NCI-H1092 treated with DMSO at 0.1 percent for 48 hours (cell line): ENCODE results near the gene MRPL36.
"Not testable (repeated sequence)": the region's sequence is repeated elsewhere in the genome, so short reads cannot be mapped to it uniquely, and the experiment has no call there.

ENCODE experiments used
- DNase-seq: peaks from one replicate; lab custom pipeline; 2025; lab: John Stamatoyannopoulos, UW

The MRPL36 gene

DNA sequence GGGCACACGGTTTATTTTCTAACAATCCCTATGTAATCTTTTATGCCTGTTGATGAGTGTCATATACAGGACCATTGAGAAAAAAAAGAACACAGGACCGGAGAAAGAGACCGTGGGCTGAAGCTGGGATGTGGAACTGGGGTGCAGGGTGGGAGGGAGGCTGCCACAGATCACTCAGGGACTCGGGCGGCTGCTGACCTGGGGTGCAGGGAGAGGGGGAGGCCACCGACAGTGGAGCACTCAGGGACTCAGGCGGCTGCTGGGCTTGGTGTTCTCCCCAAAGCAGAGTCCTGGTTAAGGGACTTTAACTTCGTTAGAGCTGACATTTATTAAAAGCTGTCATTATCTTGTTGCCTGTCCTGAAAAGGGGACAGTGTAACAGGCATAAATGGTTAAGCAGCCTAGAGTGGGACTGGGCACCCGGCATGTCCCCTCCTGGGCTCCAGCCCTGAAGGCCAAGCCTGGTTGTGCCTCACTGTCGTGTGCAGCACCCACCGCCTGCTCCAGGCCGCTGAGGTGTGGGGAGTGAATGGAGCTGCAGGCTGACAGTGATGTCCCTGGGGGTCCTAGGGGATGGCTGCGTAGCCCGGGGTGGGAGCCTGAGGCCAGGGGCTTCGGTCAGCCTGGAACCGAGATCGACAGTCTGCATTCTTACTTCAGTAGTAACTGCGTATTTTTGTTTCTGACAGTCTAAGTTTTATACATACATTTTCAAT lies 15.6 kb upstream of the MRPL36 start:
- DNase-seq, result no peak

DNA sequence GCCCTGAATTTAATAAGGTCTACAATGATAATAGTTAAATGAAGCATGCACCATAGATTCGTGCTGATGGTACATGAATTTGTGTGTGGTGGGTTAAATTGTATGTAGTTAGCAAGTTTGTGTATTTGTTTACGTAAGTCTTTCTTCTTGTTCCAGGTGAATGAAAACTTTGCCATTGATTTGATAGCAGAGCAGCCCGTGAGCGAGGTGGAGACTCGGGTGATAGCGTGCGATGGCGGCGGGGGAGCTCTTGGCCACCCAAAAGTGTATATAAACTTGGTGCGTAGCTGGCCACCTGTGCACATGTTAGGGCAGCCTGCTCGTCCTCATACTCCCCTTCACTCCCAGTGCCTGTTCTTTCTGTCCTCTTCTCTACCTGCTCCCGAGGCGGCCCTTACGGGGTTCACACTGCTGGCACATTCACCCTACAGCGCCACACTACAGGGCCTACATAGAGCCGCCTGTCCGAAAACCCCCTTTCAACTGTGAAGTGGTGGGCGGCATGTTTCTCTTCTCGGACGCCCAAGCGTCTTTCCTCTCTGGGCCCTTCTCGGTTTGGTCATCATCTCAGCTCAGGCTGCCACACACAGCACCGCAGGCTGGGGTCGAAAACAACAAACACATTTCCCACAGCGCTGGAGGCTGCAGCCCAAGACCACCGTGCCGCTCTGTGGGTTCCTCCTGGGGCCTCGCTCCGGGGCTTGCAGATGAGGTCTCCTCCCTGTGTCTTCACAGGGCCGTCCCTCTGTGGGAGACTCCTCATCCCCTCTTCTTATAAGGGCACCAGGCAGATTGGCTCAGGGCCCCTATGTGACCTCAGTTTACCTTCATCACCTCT lies 14.8 kb upstream of the MRPL36 start:
- DNase-seq, result no peak

DNA sequence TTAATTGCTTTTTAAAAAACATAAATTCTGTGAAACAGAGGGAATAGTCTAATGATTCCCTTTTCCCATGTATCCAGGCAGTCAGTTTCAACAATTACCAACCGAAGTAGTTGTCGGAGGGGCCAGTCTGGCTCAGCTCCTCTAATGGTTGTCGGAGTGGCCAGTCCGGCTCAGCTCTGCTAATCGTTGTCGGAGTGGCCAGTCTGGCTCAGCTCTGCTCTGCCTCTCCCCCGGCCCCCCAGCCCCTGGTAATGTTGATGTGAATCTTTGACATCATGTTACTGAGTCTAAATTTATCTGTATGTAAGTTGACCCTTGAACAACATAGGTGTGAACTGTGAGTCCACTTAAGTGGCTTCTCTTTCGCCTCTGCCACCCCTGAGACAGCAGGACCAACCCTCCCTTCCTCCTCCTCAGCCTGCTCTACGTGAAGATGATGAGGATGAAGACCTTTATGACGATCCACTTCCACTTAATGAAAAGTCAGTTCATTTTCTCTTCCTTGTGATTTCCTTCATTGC lies 11.0 kb upstream of the MRPL36 start:
- DNase-seq, result no peak

DNA sequence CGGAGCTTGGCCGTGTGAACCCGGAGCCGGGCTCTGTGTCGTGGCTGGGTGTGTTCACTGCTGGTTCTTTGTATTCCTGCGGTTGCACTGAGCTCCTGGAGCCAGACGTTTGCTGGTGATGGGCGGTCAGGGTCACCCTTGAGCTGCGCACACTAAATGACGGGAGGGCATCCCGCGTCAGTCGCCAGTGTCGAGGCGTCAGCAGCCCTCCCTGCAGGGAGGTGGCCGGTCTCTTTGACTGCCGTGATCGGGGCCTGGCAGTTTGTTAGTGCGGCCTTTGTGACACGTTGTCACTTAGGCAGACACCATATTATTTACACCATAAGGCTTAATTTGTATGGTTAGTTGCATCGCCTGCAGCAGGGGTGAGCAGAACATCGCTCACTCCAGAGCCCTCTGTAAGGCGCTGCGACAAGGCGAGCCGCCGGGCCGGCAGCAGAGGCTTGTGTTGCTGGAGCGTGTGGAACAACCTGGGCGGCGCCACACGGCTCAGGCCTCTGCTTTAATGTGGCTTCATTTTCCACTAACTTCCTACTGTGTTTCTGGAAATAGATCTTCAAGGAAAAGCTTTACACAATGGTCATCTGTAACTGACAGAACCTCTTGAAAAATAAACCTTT lies 9.9 kb upstream of the MRPL36 start:
- no peak for DNase-seq

DNA sequence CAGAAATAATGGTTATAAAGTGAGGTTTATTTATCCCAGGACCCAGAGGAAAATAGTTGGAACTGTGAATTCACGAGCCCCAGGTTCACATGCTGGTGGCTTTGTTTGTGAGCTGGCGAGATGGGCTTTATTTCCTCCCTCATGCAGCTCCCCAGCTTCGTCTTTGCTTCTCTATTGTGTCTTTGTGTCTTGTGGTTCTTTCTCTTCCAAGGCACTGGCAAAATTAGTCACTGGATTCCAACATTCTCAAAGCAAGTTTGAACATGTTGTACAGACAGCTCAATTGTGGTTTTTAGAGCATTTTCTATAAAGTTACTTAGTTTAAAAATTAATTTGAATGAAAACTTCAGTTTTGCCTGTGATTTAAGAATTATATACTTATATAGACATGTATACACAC lies 8.8 kb upstream of the MRPL36 start:
- DNase-seq, result no peak

DNA sequence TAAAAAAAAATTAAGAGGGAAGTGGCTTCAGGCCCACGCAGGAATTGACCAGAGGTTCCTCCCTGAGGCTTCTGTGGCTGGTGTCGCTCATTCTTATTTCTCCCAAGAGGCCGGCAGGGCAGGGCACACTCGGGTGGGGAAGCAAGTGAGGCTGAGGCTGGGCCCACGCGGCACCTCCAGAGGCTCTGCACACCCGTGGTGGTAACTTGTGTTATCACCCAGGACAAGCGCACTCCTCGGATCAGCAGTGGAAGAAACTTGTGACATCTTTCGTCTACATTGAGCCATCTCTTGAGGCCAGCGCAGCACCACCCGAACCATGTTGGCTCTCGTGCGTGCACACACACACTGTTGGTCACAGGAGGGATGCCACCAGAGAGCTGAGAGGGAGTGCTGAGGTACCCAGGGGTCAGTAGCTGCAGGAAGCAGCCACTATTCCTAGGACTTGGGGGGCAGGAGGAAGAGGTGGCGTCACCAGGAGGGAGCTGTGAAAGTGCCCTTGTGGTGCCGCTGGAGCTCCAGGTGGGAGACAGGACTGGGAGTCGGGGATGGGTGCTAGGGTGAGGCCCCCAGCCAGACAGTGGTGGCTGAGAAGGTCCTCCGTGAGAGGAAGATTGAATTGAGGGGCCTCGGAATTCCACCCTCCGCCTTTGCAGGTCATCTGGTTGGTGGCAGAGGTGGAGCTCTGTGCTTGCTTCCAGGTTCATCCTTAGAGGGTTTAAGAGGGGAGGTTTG lies 8.0 kb upstream of the MRPL36 start:
- no peak for DNase-seq

DNA sequence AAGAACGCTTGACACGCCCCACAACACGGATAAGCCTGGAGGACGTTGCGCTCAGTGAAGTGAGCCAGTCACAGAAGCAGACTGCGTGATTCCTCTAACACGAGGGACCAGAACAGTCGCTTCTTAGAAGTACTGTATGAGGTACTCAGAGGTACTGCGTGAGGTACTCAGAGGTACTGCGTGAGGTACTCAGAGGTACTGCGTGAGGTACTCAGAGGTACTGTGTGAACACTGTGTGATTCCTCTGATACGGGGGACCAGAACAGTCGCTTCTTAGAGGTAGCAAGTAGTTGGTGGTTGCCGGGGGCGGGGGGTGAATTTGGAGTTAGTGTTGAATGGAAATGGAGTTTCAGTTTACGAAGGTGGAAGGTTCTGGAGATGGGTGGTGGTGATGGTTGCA lies 7.3 kb upstream of the MRPL36 start:
- DNase-seq, result no peak

DNA sequence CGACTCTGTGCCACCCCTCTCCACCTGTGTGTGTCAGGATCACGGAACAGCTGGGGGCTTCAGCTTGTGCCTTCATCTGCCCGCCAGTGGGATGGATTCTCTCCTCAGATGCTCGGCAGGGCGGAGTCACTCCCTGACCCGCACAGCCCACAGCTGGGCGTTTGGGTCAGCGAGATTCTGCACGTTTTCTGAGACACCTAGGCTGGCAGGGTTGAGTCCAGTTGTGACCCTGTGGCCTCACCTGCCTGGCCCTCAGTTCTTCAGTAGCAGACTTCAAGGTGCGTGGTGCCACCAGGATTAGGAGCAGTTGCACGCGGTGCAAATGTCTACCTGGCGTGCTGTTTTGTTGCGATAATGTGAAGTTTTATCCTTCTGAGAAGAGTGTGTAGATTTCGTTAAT lies 6.6 kb upstream of the MRPL36 start:
- no peak for DNase-seq

DNA sequence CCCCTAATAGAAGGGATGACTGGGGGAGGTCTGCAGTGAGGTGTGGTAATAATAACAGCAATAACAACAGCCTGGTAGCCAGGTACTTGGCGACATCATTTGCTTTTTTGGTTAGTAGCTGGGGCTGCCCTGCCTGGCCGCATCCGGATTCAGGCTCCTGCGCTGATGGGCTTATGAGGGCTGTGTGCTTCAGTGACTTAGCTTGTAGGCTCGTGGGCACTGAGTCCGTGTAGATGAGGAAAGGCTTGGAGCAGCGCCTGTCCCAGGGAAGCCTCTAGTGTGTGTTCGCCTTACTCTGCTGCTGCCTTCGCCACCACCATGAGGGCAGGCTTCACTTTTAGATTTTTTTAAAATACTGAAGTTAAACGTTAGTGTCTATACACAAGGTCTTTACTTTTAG lies 6.1 kb upstream of the MRPL36 start:
- DNase-seq, result no peak

DNA sequence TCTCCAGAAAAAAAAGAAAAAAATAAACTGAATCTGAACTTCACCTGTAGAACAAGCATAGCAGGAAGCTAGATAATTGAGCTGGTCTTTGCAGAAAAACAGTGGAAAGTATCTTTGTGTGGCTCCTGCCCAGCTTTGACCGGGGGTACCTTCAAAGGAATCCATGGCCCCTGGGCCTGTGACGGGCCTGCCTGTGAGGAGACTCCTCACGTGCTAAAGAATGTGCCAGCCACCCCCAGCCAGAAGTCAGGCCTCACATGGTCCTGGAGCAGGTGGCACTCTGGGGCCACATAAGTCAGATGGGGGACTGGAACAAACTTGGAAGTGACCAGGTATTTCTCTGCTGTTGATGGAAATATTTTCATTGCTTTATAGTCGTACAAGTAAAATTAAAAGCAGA lies 5.7 kb upstream of the MRPL36 start:
- no peak for DNase-seq

DNA sequence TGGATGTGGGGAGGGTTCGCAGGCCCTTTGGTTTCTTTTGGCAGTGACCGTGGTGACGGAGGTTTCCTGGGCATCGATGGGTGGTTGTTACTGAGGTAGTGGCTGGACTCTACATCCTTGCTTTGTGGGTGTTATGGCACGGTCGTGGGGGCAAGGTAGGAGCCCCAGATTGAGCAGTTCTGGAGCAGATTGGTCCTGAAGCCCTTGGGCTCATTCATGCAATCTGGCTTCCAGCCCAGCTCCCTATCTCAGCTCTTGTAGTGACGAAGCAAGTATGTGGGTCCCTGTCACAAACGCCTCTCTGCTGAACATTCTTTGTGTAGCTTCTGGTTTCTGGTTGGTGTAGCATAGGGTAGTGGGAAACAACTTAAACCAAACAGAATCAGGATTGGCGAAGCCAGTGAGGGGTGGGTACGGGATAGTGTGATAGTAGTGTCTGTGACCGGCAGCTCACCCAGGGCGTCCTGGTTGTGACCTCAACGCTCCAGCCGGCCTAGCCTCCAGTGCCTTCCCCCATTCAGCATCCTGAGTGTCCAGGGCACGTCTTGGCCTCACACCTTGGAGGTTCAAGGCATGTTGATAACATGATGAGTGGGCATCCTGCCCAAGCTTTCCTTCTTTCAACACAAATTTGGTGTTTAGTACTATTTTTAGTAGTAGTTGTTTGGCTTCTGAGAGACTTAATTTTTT lies 4.5 kb upstream of the MRPL36 start:
- no peak for DNase-seq

DNA sequence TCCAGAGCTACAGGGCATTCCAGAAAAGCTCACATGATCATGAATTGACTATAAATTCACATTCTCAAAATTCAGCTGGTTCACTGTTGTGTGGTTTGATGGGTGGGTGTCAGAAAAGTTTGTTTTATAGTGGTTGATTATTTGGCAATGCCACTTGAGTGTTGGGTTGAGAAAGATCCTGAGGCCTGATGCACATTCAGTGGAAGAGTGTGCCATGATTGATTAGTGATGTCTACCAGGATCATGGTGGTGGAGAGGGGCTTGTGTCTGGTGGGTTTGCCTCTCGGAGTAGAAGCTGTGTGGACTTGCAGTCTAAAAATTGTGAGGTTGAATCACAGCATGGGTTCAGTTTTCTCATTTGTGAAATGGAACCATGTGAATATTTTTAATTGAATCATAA lies 3.6 kb upstream of the MRPL36 start:
- no peak for DNase-seq

DNA sequence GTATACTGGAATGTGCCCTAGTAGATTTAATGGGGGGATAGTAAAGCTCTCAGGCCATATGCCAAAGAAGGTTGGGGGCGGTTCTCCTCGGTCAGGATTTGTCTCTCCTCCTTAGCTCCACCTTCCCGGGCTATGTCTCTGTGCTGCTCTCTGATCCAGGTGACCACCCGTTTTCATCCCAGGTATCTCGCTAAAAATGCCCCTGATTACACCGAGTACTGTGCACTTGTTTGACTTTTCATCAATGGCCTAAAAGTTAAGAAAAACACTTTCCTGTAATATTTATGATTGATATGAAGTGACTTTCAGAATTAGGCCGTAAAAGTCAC lies 2.3 kb upstream of the MRPL36 start:
- DNase-seq, result peak; percentile 36

DNA sequence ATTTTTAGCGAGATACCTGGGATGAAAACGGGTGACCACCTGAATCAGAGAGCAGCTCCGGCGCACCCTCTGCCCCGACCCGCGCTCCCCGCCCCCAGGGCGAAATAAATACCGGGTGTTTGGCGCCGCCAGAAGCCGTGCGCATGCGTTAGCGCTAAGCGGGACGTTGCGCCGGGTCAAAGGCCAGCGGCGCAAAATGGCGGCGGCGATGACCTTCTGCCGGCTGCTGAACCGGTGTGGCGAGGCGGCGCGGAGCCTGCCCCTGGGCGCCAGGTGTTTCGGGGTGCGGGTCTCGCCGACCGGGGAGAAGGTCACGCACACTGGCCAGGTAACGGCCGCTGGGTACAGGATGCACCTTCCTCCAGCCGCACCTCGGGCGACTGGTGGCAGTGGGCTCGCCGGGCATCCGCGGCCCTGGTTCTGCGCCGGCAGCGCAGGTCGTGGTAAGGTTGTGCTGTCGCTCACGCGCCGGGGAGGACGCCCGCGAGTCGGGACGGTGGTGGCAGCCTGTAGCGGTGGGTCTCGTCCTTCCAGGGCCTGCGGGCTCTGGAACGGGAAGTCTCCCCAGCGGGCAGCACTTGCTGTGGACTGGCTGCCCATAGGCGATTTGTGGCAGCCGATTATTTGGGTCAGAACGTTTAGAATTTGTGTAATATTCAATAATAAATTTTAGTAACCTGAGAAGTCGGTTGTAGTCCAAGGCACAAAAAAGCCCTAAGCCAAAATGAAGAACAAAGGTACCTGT lies 1.8 kb upstream of the MRPL36 start, which contains the start of gene NDUFS6:
Gene NDUFS6 (plus strand): TSS at position 186 of the 745 bp plus-strand sequence. CDS start 11 bp downstream, at position 197.
- peak; percentile 80 for DNase-seq

DNA sequence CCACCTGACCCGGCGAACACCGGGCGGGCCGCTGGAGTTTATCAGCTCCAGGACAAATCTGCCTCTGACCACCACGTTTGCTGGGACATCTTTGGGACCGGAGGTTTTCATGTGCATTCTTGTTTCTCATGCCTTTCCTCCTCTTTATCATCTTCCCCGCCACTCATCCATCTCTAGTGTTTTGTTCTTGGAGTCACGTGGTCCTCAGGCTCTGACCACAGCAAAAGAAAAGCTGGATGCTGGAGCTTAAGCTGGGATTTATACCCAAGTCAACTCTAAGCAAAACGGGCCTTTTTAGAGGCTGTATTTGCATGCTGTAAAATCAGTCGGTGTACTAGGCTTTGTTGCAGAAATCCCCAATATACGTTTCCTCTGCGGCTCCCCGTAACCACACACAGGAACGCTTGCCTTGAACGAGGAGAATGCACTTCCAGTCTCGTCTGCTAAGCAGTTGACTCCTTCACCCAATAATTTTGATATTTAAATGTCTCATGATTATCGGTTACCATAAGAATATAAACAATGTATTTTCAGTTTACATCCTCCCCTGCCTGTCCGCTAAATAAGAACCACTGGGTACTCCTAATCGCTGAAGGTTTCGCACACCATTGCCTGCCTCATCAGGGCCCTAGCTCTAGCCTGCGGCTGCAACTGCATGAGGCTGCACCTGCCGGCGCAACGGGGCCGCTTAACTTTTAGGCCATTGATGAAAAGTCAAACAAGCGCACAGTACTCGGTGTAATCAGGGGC lies 1.0 kb upstream of the MRPL36 start:
- DNase-seq, result peak; percentile 57

DNA sequence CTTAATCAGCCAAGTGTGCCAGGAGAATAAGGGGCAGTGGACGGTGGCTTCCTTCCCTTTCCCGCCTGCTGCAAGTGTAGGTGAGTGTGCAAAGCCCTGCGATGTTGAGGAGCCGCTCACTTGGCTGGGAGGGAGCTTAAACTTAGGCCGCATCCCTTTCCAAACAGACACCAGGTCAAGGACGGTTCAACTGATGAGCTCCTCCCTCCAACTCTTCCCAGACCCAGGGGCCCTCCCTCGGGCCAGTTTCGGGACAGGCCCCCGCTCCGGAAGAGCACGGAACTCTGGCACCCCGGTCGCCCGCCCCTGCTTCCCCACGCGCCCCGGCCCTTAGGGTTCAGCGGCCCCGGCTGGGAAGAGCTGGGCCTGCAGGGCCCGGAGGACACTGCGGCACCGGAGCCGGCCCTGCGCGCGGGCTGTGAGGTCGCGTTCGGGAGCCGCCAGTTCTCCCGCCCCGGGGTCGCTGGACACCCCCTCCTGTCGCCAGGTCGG lies 481 bp downstream of the MRPL36 start:
- DNase-seq, result no peak

DNA sequence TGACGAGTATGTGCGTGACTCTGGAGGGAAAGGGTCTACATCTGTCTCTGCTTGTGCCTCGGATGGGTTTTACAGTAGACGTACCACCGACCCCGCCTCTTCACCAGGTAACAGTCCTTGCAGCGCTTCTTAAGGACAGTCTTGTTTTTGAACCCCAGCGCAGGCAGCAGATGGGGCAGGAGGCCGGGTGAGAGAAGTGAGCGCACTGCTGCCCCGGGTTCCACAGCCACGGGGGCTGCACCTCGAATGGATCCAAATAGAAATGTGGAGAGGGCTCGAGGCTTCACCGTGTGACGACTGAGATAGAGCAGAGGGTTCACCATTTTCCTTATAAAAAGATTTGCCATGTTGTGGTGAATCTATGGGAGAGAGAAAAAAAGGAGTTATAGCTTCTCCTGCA lies 1.0 kb downstream of the MRPL36 start:
- DNase-seq, result not testable (repeated sequence)

DNA sequence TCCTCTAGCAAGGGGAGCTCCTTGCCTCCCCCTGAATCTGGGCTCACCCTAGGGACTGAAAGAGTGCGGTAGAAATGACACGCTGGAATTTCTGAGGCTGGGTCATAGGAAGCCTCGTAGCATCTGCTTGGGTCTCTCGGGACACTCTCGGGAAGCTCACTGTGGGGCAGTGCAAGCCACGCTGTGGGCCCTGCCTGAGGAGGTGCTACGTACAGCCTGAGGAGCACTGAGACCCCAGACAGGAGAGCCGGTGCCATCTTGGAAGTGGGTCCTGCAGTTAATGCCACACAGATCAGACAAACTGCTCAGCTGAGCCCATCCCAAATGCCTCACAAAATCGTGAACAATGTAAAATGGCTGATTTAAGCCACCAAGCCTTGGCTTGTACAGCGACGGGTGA lies 1.8 kb downstream of the MRPL36 start:
- no peak for DNase-seq

DNA sequence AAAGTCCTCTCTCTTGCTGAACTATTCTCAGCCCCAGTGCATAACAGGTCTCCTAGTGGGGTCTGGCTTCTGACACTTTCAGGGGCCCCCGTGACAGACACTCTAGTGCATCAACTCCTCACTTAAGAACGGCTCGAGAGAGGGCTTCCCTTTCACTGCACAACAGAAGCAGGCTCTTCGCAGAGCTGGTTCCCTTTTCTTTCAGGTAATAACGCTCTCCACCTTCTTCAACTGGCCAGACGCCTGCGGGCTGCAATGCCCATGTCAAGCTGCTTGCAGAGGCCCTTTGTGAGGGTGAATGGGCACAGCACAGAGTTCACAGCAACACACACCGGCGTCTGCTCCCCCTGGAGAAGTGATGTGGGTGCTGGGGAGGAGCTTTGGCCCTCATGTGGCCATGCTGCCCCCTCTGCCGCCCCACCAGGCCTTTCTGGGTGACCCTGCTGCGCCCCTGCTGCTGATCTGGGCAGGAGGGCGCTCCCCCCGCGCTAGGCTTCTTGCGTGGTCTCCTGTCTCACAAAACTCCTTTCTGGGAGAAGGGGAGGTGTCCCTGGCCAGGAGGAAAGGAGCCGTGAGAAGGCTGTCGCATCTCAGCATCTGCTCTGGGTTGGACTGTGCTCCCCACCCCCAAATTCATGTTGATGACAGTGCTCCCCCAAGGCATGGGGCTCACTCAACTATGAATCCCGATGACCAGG lies 2.4 kb downstream of the MRPL36 start:
- DNase-seq, result no peak
